ENCODE measurements around the gene HTRA1. TPM values are rescaled to one million over a fixed set of nuclear protein-coding genes. Genes with fewer than 3 reads are reported as not detected.

HTRA1 gene
- total RNA-seq, 2 donors from 2014 or later: 282 to 473 TPM

DNA sequence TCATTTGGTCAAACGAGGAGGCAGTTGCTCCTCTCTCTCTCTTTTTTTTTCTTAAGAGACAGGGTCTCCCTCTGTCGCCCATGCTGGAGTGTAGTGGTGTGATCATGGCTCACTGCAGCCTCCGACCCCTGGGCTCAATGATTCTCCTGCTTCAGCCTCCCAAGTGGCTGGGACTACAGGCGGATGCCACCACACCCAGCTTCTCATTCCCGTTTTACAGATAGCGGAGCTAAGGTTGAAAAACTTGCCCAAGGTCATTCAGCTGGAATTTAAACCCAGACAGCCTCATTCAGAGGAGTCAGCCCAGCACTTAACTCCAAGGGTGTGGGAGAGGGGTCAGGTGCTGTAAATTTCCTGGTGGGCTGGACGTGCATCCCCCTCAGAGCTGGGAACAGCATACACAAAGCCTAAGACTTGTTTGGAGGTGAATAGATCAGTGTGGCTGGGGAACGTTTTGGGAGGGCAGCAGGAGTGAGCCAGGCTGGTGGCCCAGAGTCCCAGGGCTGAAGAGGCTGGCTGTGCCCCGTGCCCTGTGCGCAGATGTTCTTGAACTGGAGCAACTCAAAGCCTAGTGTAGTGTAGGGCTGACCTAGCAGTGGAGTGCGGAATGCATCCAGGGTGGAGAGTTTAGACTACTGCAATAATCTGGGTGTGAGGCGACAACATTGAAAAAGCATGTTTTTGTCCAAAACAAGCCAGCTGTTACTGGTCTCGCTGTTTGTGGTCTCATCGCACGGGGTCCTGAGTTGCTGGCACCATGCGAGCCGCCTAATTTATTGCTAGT is 2.3 kb downstream of the HTRA1 start:
- TF ChIP-seq CTCF (IDR thresholded peaks at IDR 0.05): no peak
- peak overlapping the region; percentile 94 for H3K27ac ChIP-seq
- H3K4me3 ChIP-seq: peak overlapping the region; percentile 95
- H3K4me1 ChIP-seq (ENCODE audit: control insufficient read depth in 1 of 2, low read depth in 2 of 2): peaks cover 35 to 53% of the 10 kb centered on the region in 2 donors
- DNase-seq (ENCODE audit: low spot score) (no peak), ATAC-seq (ENCODE audit: insufficient number of reproducible peaks, low FRiP score, low read depth) (no peak)
- no peaks in the 10 kb centered on the region for H3K27me3 ChIP-seq (replicated peaks; ENCODE audit: insufficient read depth)
- H3K9me3 ChIP-seq: no peaks in the 10 kb centered on the region
- no peaks in the 10 kb centered on the region for H3K36me3 ChIP-seq

DNA sequence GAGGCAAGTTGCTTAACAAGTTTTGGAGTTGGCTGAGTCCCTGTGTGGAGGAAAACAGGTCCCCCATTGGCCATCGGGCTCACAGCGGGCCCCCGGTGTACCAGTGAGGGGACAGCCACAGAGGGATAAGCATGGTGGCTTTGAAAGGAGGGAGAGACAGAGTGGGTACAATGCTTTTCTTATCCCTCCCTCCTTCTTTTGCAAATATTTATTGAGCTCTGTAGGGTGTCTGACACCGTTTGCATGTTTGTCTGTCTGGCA is 2.8 kb downstream of the HTRA1 start:
- Histone ChIP-seq H3K27me3 (replicated peaks; ENCODE audit: insufficient read depth) (no peaks in the 10 kb centered on the region), H3K36me3 (no peaks in the 10 kb centered on the region), H3K27ac (no peak overlapping the region), H3K4me3 (peak overlapping the region; percentile 95), H3K4me1 (ENCODE audit: control insufficient read depth in 1 of 2, low read depth in 2 of 2) (peaks cover 39 to 58% of the 10 kb centered on the region in 2 donors), H3K9me3 (no peaks in the 10 kb centered on the region)
- ATAC-seq (ENCODE audit: insufficient number of reproducible peaks, low FRiP score, low read depth) (no peak), DNase-seq (ENCODE audit: low spot score) (no peak)
- TF ChIP-seq CTCF (IDR thresholded peaks at IDR 0.05): no peak

DNA sequence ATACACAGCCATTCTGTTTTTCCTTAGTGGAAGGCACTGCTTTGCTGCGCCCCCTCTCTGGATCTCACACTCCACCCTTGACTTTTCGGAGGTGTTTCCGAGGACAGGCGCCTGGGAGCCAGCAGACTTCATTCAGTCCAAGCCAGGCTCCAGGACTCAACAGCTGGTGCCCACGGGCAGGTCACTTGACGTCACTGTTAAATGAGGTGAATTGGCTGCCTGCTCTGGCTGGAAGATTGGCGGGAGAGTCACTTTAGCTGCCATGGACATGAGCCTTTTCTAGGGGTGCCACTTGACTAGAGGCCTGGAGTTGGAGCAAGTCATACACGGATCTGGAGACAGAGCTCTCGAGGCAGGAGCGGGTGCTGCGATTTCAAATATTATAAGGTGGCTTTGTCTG is 3.2 kb downstream of the HTRA1 start:
- H3K27ac ChIP-seq: no peak overlapping the region
- ATAC-seq (ENCODE audit: insufficient number of reproducible peaks, low FRiP score, low read depth): no peak
- H3K9me3 ChIP-seq: no peaks in the 10 kb centered on the region
- DNase-seq (ENCODE audit: low spot score): no peak
- H3K27me3 ChIP-seq (replicated peaks; ENCODE audit: insufficient read depth): no peaks in the 10 kb centered on the region
- TF ChIP-seq CTCF (IDR thresholded peaks at IDR 0.05): no peak
- peaks cover 43 to 62% of the 10 kb centered on the region in 2 donors for H3K4me1 ChIP-seq (ENCODE audit: control insufficient read depth in 1 of 2, low read depth in 2 of 2)
- no peaks in the 10 kb centered on the region for H3K36me3 ChIP-seq
- peak overlapping the region; percentile 95 for H3K4me3 ChIP-seq

DNA sequence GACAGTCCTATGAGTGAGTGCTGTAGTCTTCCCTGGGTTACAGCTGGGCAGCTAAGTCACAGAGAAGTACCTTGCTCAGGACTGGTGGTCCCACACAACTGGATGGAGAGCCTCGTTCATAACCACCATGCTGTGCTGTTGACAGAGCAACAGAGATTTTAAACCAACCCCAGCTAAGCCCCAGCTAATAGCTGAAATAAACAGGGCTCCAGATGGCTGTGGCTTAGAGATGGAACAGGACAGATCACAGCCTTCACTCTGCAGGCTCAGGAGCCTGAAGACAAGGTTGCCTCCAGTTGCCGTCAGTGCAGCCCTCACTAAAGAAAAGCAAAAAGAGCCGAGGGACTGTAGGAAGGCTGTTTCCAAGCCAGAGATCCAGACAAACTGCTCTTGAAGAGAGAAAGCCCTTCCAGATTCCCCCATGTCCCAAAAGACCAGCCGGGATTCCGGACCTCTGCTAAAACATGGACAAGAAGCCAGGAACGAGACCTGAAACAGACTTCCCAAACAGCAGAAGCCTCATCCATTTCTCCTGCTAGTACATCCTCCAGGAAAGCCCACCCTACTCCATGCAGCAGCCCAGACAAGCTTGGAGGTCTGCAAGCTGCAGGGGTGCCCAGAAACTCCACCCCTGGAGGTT is 4.2 kb downstream of the HTRA1 start:
- H3K9me3 ChIP-seq: no peaks in the 10 kb centered on the region
- DNase-seq (ENCODE audit: low spot score): no peak
- no peak for TF ChIP-seq CTCF (IDR thresholded peaks at IDR 0.05)
- H3K27me3 ChIP-seq (replicated peaks; ENCODE audit: insufficient read depth): no peaks in the 10 kb centered on the region
- peaks cover 45 to 64% of the 10 kb centered on the region in 2 donors for H3K4me1 ChIP-seq (ENCODE audit: control insufficient read depth in 1 of 2, low read depth in 2 of 2)
- no peak overlapping the region for H3K27ac ChIP-seq
- no peak for ATAC-seq (ENCODE audit: insufficient number of reproducible peaks, low FRiP score, low read depth)
- H3K36me3 ChIP-seq: no peaks in the 10 kb centered on the region
- H3K4me3 ChIP-seq: no peak overlapping the region

DNA sequence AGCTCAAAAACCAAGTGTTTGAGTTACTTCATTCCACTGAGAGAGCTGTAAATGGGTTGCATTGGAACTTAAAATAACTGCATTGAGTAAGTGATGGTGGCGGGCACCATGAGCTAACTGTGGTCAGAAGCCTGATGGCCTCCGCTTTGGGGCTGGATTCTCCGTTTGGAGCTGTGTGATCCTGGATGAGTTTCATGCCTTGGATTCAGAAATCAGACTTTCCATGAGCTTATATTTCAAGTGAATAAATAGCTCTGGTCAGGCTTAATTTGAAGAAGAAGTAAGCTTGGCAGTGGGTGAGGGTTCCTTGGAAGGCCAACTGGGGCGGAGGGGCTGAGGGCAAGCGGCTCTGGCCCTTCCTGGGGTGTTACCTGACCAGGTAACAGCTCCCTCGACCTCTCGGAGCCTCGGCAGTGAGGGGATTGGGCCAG is 5.6 kb downstream of the HTRA1 start:
- Histone ChIP-seq H3K4me1 (ENCODE audit: control insufficient read depth in 1 of 2, low read depth in 2 of 2) (peaks cover 45 to 69% of the 10 kb centered on the region in 2 donors), H3K27ac (peak overlapping the region in 1 of 2 donors; percentile 4), H3K36me3 (no peaks in the 10 kb centered on the region), H3K27me3 (replicated peaks; ENCODE audit: insufficient read depth) (no peaks in the 10 kb centered on the region), H3K4me3 (no peak overlapping the region), H3K9me3 (no peaks in the 10 kb centered on the region)
- no peak for TF ChIP-seq CTCF (IDR thresholded peaks at IDR 0.05)
- no peak for DNase-seq (ENCODE audit: low spot score)
- no peak for ATAC-seq (ENCODE audit: insufficient number of reproducible peaks, low FRiP score, low read depth)
